GM19438 (cell line): ENCODE data around the gene ARVCF.

ENCODE experiments used
- ATAC-seq: cut with Tn5 transposase; IDR thresholded peaks from one replicate; pipeline ENCODE4 v1.9.1; 2021; ENCODE audit warnings: low read depth; ENCODE audit not compliant: unreplicated experiment

Gene ARVCF

DNA sequence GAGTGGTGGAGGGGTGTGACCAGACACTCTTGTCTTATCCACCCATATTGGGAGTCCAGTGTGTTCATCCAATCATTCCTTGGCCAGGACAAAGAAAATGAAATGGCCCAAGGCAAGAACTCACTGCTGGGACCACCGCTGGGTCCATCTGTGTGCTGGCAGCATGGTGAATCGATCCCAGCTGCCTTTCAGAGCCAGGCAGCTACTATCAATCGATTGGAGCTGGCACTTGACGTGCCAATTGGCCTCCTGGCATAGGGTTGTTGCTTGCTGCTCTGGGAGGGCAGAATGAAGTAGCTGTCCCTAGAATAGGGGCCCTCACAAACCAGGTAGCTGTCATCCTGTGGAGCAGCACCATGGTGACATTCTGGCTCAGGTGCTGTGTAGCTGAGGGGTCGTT is 1.4 kb upstream of the ARVCF start:
- no peak for ATAC-seq

DNA sequence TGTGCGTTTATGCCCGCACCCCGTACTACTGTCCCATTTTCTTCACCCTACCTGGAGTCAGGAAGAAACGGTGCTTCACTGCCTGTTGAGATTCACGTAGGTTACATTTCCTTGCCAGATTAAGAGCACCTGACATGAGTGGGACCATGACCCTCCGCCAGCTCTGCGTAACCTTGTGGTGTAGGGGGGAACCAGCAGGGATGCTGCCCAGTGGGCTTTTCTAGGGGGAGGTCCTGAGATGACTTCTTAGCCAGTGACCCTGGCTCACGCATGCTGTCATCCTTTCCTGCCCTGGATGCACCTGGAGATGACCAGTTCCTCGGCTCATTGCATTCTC is 967 bp upstream of the ARVCF start:
- no peak for ATAC-seq

DNA sequence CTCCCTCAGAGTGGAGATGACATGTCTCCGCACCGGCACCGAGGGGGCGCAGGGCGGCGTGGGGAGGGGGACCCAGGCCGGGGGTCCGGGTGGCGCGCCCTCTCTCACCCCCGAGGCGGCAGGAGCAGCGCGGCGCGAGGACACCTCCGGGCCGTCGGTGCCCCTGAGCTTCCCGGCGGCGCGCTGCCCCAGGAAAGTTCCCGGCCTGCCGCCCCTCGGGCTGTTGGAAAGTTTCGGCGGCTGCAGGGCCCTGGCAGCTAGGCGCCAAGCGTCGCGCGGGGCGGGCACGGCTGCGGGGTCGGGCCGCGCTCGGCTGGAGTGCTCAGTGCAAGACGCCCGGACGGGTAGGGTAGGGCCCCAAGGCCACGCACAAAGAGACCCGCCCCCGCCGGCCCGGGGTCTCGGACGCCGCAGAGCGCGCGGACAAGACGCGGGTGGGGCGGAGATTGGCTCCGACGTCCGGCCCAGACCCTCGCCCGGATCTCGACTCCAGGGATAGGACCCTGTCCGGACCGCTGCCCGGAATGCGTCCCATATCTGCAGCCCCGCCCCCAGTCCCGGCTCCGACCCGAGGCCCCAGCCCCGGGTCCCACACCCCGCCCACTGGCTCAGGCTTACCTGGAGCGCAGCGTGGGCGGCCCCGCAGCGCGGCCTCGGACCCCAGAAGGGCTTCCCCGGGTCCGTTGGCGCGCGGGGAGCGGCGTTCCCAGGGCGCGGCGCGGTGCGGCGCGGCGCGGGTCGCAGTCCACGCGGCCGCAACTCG is 471 bp downstream of the ARVCF start:
- ATAC-seq: no peak

DNA sequence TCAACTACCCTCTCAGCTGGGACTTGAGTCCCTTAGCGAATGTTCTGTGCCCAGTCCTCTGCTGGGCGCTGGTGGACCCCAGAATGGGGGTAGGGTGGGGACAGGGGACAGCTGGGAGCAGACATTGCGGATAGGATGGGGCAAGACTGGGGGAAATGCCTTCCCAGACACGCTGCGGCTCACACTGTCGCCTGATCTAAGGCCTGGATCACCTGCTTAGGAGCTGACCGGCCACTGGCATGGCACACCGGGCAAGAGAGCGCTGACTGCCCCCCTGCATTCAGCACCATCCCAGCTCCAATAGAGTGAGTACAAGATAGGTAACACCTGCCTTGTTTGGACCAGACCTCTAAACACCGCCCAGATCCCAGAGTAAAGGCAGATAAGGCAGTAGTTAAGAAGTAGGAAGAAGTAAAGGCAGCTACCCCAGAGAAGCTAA is 1.4 kb downstream of the ARVCF start:
- ATAC-seq: no peak

DNA sequence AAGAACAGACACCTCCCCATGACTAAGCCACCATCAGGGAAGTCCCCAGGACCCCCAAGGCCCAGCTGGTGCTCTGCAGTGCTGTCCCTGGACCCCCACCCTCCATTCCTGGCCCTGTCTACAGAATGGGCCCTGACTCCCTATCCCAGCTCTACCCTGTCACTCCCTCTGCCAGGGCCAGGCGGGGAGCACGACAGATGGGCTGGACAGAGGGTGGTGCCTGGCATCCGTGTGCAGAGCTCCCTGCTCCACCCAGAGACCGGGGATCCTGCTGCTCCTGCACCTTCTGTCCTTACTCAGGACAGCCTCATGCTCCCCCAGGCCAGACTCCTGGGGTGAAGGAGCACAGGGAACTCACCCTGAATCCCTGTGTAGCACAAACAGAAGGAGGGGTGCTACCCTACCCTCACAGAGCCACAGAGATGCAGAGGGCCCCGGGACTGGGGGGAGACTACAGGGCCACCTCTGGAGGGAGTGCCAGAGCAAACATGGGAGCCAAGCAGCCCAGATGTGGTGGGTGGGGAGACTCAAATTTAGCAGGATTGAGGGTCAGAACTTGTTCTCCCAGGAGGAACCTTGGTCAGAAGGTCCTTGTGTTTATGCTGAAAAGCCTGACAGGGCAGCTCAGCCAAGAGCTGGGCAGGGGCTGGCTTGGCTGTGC is 2.0 kb downstream of the ARVCF start:
- no peak for ATAC-seq

DNA sequence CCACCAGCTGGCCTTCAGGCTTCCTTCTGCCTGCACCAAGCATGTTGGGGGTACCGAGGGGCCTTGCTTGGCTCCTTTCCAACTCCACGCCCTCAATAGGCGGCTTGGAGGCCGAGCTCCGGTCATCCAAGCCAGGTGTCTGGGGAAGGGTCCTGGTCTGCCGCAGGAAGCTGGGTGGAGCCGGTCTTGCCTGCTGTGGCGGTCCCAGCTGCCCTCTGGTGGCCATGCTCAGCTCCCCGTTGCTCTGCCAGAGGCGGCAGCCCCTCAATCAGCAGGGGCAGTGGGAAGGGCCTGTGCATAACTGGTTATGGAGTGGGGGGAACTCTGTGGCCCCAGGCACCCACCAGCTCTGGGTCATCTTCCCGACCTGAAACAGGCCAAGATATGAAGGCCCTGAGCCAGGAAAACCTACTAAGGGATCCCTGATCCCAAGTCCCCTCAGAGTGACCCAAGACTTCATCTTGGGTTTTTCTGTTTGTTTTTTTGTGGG is 3.2 kb downstream of the ARVCF start:
- ATAC-seq: no peak

DNA sequence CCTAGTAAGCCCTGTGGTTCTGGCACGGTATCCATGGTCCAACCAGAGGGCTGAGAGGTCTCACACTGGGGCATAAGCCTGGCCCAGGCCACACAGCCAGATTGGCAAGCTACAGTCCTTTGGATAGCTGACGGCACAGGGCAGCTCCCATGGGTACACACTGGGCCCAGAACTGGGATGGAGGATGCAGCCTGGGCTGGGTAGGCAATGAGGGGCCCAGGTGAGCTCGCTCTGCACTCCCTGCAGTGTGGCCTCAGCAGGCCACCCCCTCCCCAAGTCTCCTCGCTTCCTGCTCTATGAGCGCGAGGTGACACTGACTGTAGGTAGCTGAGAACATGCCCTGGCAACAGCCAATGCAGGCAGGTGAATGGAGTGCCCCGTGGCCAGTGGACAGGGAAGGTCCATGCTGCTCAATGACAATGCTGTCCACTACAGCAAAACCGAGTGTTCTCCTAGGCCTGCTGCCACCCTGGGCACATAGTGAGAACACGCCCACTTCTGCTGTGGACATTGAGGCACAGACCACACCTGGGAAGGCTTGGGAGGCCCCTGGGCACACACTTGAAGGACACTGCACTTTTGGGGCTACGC is 3.8 kb downstream of the ARVCF start:
- ATAC-seq: no peak

DNA sequence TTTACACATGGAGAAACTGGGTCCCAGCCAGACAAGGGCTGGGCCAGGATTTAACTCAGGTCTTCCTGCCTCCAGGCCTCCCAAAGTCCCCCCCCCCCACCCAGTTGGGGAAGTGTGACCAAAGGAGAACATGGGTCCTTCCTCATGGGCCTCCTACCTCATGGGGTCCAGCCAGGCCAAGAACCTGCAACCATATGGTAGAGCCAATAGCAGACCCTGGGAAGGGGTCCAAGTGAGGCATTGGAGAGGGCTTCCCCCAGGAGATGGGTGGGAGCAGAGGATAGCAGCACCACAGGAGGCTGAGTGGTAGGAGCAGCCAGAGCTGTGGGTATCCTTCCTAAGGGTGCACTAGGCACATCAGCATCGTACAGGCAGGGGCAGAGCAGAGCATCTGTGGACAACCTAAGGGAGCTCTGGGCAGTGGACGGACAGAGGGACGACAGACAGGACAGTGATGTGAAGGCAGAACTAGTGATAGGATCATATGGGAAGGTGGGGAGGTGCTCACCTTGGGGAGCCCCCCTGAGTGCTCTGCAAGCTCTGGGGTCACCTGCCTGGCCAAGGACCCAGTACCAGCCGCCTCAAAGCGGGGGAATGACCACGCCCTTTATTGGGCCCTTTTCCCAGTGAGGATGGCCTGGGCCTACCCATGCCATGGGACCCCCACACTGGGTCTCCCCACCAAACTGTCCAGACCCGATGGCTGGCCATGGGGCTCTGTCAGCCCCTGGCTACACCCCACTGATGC is 4.5 kb downstream of the ARVCF start:
- ATAC-seq: no peak

DNA sequence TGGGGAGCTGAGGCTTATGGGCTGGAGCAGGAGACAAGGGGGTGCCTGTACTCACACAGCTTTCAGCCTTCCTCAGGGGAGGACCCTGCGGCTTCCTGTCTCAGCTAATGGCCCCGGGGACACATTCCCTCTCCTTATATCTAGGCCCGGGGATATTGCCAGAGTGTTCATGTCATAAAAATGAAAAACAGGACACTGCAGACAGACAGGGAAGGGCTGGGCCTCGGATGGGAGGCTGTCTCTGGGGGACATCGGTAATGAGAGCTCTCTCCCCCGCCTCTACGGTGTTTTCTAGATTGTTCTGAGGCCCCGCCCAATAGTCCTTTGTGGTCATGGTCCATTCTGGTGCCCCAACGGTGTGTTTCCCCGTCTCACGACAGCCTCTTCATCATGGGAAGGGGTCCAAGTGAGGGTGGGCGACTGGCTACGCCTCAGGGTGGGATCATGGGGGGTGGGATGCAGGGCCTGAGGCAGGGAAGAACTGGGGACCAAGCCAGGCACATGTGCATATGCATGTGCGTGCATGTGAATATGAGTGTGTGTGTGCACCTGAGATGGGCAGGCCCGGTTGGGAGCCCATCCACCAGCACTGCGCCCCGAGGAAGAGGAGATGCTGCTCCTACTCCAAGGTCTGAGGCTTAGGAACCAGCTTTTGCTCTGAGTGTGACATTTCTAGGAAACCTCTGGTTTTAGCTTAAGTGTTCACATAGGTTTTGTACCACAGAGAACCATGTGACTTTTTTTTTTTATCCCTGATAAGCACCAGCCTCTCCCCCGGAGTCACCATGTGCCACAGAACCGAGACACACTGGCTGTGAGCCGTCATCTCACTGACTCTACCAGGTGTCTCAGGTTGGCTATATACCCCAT is 5.3 kb downstream of the ARVCF start:
- ATAC-seq: no peak

DNA sequence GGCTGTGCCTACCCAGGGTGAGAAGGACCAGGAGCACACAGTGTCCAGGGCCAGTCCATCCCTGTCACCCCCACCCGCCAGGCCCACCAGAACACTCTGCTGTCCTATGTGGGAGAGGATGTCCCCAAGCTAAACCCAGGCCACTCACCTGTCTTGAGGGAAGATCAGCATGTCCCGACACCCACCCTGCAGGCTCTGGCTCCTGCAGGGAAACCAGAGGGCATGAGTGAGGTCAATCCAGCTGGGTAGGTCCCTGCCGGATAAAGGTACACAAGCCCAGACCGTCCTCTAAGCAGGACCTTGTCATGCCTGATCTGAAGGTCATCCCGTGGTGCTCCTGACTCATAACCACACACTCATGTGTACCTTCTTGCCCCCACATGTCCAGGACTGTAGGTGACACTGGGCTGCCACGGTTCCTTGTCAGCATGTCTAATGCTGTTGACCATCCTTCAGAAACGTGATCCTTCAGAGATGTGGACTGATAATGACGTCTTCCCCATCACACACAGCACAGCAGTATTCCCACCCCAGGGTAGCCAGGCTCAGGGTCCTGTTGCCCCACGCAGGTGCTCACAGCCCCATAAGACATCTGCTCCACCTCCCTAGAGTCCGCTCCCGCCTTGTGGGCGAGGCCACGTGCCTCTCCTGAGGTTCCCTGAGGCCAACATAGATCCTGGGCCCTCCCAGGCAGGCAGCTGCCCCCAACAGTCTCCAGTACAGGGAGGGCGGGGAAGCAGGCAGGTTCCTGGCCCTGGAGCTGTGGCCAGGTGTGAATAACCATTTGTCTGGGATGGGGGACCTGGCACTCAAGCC is 6.1 kb downstream of the ARVCF start:
- no peak for ATAC-seq

DNA sequence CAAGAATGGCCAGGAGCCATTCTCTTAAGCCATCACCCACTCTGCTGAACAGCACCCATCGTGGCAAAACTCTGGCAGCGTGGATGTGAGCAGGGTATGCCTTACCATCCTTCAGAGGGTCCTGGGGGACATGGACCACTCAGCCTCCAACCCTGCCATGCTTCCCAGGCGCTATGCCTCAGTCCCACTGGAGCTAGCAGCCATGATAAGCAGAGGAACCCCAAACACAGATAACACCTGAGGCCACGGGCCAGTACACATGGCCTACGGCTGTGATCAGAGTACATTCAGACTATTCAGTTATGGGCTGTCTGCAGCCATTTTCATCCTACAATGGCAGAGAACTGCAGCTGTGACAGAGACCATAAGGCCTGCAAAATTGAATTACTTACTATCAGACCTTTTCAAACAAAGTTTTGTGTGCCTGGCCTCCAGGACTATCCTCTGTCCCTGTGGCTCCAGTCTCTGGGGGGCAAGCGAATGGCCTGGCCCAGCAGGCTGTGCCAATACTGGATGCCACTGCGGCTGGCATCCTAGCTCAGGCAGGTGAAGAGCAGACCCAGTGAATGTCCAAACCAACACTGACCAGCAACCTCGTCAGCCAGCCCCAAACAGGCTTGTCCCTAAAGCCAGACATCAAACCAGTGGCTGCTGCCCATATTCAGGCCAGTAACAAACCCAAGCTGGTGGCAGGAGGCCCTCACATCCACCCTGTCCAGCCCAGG is 6.9 kb downstream of the ARVCF start:
- ATAC-seq: no peak

DNA sequence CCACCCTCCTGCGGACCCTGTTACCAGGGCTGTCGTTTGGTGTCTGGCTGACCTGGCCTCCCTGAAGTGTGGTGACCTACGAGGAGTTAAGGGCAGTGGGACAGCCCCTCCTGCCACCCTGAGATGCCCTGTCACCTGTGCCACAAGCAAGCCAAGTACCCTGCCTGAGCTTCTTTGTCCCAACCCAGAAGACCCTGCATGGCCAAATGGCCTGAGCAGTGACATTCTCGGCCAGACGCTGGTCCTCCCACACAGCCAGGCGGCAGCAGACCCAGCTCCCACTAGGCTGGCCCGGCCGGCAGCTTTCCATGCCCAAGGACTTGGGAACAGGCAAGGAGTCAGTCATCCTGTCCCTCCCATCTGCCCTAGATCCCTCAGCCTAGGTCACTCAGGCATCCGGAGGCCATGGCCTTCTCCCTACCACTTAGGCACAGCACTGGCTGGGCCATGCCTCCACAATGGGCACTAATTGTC is 7.6 kb downstream of the ARVCF start:
- ATAC-seq: no peak

DNA sequence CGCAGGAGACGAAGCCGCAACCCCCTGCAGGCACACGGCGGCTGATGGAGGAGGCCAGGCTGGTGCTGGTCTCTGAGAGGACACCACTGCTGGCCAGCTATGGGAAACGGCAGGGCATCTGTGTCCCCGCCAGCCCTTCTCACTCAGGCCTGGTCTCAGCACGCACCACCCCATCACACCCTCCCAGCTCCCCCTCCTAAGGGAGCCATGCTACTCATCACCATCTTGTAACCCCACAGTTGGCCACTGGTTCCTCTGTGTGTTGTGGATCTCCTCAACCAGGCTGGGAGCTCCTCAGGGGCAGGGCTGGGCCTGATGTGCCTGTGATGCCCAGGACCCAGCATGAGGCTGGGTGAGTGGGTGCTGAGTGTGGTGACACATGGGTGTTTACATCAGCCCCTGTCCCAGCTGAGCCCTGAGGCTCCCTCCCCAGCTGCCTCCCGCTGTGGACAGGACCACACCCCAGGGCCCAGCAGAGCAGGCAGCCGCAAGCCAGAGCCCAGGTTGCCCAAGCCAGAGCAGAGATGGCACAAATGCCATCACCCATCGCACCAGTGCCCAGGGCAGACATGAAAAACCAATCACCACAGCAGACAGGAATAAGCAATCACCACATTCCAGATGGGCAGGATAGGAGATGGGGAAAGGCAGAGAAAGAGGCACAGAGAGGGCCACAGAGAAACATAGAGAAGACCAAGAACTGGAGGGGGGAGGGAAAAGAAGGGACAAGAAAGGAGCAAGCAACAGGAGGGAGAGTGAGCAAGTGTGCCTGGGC is 8.2 kb downstream of the ARVCF start:
- ATAC-seq: no peak

DNA sequence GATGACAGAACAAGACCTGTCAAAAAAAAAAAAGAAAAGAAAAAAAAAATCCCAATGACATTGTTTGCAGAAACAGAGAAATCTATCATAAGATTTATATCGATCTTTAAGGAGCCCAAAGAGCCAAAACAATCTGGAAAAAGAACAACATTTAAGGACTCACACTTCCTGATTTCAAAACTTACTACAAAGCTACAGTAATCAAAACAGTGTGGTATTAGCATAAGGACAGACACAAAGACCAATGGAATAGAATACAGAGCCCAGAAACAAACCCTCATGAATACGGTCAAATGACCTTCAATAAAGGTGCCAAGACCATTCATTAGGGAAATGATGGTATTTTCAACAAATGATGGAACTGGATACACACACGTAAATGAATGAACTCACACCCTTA is 12.2 kb downstream of the ARVCF start:
- ATAC-seq: no peak

DNA sequence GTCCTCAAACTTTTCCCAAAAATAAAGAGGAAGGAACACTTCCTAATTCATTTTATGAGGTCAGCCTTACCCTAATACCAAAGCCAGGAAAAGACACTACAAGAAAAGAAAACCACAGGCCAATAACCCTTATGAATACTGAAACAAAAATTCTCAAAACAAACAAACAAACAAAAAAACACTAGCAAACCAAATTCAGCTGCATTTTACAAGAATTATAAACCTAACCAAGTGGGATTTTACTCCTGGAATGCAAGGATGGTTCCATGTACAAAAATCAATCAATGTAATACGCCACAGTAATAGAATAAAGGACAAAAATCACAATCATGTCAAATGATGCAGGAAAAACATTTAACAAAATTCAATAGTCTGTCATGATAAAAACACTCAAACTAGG is 13.3 kb downstream of the ARVCF start:
- ATAC-seq: no peak

DNA sequence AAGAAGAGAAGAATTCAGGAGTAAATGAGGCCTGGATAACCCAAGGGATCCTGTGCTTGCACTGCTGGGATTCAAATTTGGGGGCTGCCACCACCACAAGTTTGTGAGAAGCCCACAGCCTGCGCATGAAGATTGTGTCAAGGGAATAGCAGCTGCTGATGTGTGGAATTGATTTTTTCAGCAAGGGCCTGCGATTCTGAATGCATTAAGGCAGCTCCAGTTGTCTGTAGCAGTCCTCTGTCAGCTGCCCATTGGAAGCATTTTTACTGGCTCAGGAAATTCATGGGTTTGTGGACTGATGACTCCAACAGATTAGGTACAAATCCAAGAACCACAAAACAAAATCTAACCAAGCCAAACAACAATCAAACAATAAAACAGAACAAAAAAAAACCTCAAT is 14.0 kb downstream of the ARVCF start:
- ATAC-seq: no peak

DNA sequence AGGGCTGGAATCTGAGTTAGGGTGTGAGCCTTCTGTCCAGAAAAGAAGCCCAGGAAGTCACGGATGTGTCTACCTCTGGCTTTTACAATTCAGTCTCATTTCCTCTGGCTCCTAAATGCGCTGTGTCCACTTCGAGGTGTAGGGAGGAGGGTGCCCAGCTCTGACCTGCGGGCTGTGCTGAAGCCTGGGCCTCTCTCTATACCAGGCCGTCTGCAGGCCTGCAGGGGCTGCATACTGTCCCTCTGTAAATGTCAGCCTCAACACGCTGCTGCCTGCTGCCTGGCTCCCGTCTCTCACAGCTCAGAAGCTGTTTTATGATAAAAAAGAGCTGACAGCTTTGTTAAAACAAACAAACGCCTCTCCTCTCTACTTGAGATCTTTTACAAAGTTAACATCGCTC is 14.5 kb downstream of the ARVCF start:
- ATAC-seq: no peak

DNA sequence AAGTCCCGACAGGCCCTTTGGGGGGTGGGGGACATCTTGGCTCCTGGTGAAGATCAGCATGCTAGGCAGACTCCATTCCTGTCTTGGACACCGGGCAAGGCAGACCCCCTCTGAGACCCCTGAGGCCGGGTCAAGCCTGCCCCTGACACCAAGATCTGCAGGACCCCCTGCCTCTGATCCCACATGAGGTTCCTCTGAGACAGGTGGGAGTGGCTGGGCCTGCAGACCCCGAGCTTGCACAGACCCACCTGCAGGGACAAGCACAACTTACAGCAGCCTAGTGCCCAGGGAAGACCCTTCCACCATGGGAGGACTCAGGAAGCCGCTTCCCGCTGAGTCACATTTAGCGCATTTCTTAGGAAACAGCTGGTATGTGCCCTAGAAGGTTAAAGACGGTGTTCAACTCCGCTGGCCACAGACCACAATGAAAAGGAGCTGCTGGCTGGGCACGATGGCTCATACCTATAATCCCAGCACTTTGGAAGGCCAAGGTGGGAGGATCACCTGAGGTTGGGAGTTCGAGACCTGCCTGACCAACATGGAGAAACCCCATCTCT is 15.5 kb downstream of the ARVCF start:
- no peak for ATAC-seq
